Measurements from ENCODE around the gene MGAT4A. TPM values are rescaled to one million over a fixed set of nuclear protein-coding genes. Genes with fewer than 3 reads are reported as not detected.

Gene MGAT4A
- total and polyA plus RNA-seq, 2 of the 8 experiments (the other 6 are each of a cell fraction or from before 2014, with no cell fraction given), result 1.4 to 7.7 TPM

DNA sequence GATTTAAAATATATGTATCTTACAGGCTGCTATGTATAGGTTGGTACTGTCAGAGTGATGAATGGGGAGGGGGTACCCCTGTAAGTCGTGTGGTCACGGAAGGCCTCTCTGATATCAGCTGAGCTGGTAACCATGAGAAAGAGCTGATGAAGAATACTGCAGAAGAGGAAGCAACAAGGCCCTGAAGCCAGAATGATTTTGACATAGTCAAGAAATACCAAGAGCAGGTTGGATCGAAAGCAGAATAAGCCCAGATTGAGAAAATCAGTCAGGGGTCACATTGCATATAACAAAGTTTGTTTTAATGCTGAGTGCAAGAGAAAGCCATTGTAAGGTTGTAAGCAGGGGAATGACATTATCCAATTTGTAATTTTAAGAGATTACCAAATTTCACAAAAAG, 65.3 kb downstream of the MGAT4A start:
- H3K27me3 ChIP-seq (replicated peaks in 1 of 4; ENCODE audit: control insufficient read depth in 3 of 4, extremely low read depth in 1 of 4, insufficient read depth in 3 of 4, low read length in 3 of 4), result no peaks in the 10 kb centered on the region
- H3K79me2 ChIP-seq (ENCODE audit: control insufficient read depth in 1 of 2, insufficient read depth in 2 of 2, low read length in 2 of 2), result no peaks in the 10 kb centered on the region
- no peak overlapping the region for H4K91ac ChIP-seq (replicated peaks; ENCODE audit: insufficient read length, low read length)
- H3K4me3 ChIP-seq (ENCODE audit: extremely low read depth in 1 of 4, insufficient read depth in 2 of 4, low read depth in 3 of 4, low read length in 4 of 4), result no peak overlapping the region
- no peak overlapping the region for H2AK5ac ChIP-seq (ENCODE audit: low read depth, low read length)
- no peak overlapping the region for H4K5ac ChIP-seq (ENCODE audit: insufficient read length, low read depth, low read length)
- H3K4ac ChIP-seq (replicated peaks; ENCODE audit: insufficient read length, low read depth, low read length), result no peak overlapping the region
- H3K56ac ChIP-seq (replicated peaks; ENCODE audit: insufficient read length, low read depth, low read length), result no peak overlapping the region
- no peaks in the 10 kb centered on the region for H4K20me1 ChIP-seq (replicated peaks in 1 of 2; ENCODE audit: control insufficient read depth in 1 of 2, insufficient read depth in 2 of 2, low read length in 2 of 2)
- ChIA-PET CTCF (ENCODE audit: partially characterized antibody) (interaction anchor here (1.1 kb wide), 1 partner anchor 14 kb away, joined by 3 read pairs; no protein-coding TSS in a partner anchor), POLR2A (ENCODE audit: partially characterized antibody) (no interaction called here)
- no peak for DNase-seq (ENCODE audit: low read depth in 1 of 2, low spot score in 2 of 2)
- 92% methylated on average over 3 of the region's 3 CpGs; no CpG with 5 or more reads in 1 of the 2 experiments for WGBS, 2 experiments (ENCODE audit: extremely low coverage in 1 of 2, insufficient coverage in 1 of 2, insufficient read length in 1 of 2, insufficient replicate concordance in 2 of 2, low coverage in 1 of 2, low lambda C conversion rate in 2 of 2, missing lambda C conversion rate in 1 of 2)
- H3K4me1 ChIP-seq (replicated peaks in 1 of 4; ENCODE audit: control insufficient read depth in 3 of 4, insufficient read depth in 4 of 4, low read length in 3 of 4), result no peaks in the 10 kb centered on the region
- no peak for FAIRE-seq
- TF ChIP-seq EZH2 (IDR thresholded peaks at IDR 0.05; ENCODE audit: low read depth, low read length, severe bottlenecking), result no peak
- TF ChIP-seq RBBP5 (IDR thresholded peaks at IDR 0.05; ENCODE audit: borderline replicate concordance, low read depth, low read length), result no peak
- no peak for TF ChIP-seq SUZ12 (IDR thresholded peaks at IDR 0.05; ENCODE audit: low read length)
- TF ChIP-seq CHD1 (IDR thresholded peaks at IDR 0.05; ENCODE audit: low read depth, low read length), result no peak
- no peak for TF ChIP-seq PHF8 (conservative IDR thresholded peaks at IDR 0.05; ENCODE audit: low read depth, low read length)
- TF ChIP-seq RFX5 (IDR thresholded peaks at IDR 0.05; ENCODE audit: borderline replicate concordance, low read depth, low read length), result no peak
- TF ChIP-seq RXRA (IDR thresholded peaks at IDR 0.05; ENCODE audit: insufficient read depth, low read depth, low read length), result no peak
- H3K4me2 ChIP-seq (ENCODE audit: insufficient read depth in 1 of 2, low read depth in 2 of 2, low read length in 2 of 2), result no peak overlapping the region
- H2BK12ac ChIP-seq (ENCODE audit: low read depth, low read length), result no peak overlapping the region
- H3K9ac ChIP-seq (replicated peaks in 1 of 4; ENCODE audit: extremely low read depth in 1 of 4, low read depth in 3 of 4, low read length in 3 of 4), result no peak overlapping the region
- H2BK5ac ChIP-seq (ENCODE audit: low read depth, low read length), result no peak overlapping the region
- H4K8ac ChIP-seq (ENCODE audit: extremely low read depth, insufficient read depth, low read length), result no peak overlapping the region
- H2AFZ ChIP-seq (ENCODE audit: low read length), result no peak overlapping the region
- H3K27ac ChIP-seq (ENCODE audit: low read depth, low read length), result no peak overlapping the region
- no peak overlapping the region for H2BK20ac ChIP-seq (ENCODE audit: low read length)
- H2BK15ac ChIP-seq (ENCODE audit: low read length), result no peak overlapping the region
- H3K36me3 ChIP-seq (ENCODE audit: control insufficient read depth in 2 of 4, insufficient read depth in 4 of 4, low read length in 3 of 4), result no peaks in the 10 kb centered on the region
- no peaks in the 10 kb centered on the region for H3K79me1 ChIP-seq (ENCODE audit: low read depth, low read length)
- no peaks in the 10 kb centered on the region; a peak in 1 of 4 replicates for H3K9me3 ChIP-seq (ENCODE audit: insufficient read depth in 2 of 2, low read depth in 1 of 2, low read length in 1 of 2)
- no peaks in the 10 kb centered on the region for H3K23me2 ChIP-seq (ENCODE audit: low read depth, low read length)
- no peak overlapping the region for H3K14ac ChIP-seq (ENCODE audit: insufficient read length)
- H3K18ac ChIP-seq (ENCODE audit: extremely low read depth, low read length), result no peak overlapping the region
- no peak overlapping the region for H3K23ac ChIP-seq (ENCODE audit: insufficient read length)
- H2BK120ac ChIP-seq (replicated peaks; ENCODE audit: low read depth, low read length), result no peak overlapping the region

Measured in H1 (cell line).